ENCODE data around the gene NEURL1. TPM values are rescaled to one million over a fixed set of nuclear protein-coding genes. Genes with fewer than 3 reads are reported as not detected.

NEURL1 gene
- total and polyA plus RNA-seq, 4 donors: 0.14 to 2.0 (median 0.74) TPM

GRCh38 chr10:103547391-103547946 lies 54.0 kb downstream of the NEURL1 start:
- WGBS, 2 donors: 86 to 90% methylated on average over 10 of the region's 10 CpGs
- no peak for ATAC-seq (ENCODE audit: insufficient read depth, low FRiP score)
- TF ChIP-seq, protein P1, sequence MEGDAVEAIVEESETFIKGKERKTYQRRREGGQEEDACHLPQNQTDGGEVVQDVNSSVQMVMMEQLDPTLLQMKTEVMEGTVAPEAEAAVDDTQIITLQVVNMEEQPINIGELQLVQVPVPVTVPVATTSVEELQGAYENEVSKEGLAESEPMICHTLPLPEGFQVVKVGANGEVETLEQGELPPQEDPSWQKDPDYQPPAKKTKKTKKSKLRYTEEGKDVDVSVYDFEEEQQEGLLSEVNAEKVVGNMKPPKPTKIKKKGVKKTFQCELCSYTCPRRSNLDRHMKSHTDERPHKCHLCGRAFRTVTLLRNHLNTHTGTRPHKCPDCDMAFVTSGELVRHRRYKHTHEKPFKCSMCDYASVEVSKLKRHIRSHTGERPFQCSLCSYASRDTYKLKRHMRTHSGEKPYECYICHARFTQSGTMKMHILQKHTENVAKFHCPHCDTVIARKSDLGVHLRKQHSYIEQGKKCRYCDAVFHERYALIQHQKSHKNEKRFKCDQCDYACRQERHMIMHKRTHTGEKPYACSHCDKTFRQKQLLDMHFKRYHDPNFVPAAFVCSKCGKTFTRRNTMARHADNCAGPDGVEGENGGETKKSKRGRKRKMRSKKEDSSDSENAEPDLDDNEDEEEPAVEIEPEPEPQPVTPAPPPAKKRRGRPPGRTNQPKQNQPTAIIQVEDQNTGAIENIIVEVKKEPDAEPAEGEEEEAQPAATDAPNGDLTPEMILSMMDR (IDR thresholded peaks at IDR 0.05; ENCODE audit: control extremely low read depth, extremely low read depth): no peak
- no peaks in the 10 kb centered on the region for H3K36me3 ChIP-seq (ENCODE audit: control insufficient read depth in 4 of 4, insufficient read depth in 4 of 4, low read length in 4 of 4)
- H3K9ac ChIP-seq (ENCODE audit: insufficient read depth in 1 of 2, low read length in 2 of 2): no peak overlapping the region
- no peak overlapping the region for H3K27ac ChIP-seq (ENCODE audit: low read depth in 1 of 2, low read length in 1 of 2)
- H3K4me1 ChIP-seq (ENCODE audit: control insufficient read depth in 5 of 5, insufficient read depth in 5 of 5, low read length in 5 of 5): peaks cover 0 to 19% (median 2%) of the 10 kb centered on the region in 5 donors
- DNase-seq: peak in 1 of 3 donors; percentile 52
- peaks cover 0 to 5% (median 0%) of the 10 kb centered on the region in 3 donors for H3K27me3 ChIP-seq (ENCODE audit: control insufficient read depth in 3 of 3, insufficient read depth in 3 of 3, low read length in 2 of 3)
- H3K9me3 ChIP-seq (ENCODE audit: control insufficient read depth in 4 of 4, insufficient read depth in 3 of 4, low read length in 3 of 4): no peaks in the 10 kb centered on the region
- H3K4me3 ChIP-seq: no peak overlapping the region

GRCh38 chr10:103548006-103548405 lies 54.5 kb downstream of the NEURL1 start:
- peaks cover 0 to 15% (median 2%) of the 10 kb centered on the region in 5 donors for H3K4me1 ChIP-seq (ENCODE audit: control insufficient read depth in 5 of 5, insufficient read depth in 5 of 5, low read length in 5 of 5)
- WGBS, 2 donors: 95 to 99% methylated on average over 3 of the region's 3 CpGs
- ATAC-seq (ENCODE audit: insufficient read depth, low FRiP score) (no peak), DNase-seq (no peak)
- no peak overlapping the region for H3K27ac ChIP-seq (ENCODE audit: low read depth in 1 of 2, low read length in 1 of 2)
- H3K9me3 ChIP-seq (ENCODE audit: control insufficient read depth in 4 of 4, insufficient read depth in 3 of 4, low read length in 3 of 4): no peaks in the 10 kb centered on the region
- H3K9ac ChIP-seq (ENCODE audit: insufficient read depth in 1 of 2, low read length in 2 of 2): no peak overlapping the region
- H3K27me3 ChIP-seq (ENCODE audit: control insufficient read depth in 3 of 3, insufficient read depth in 3 of 3, low read length in 2 of 3): peaks cover 0 to 6% (median 0%) of the 10 kb centered on the region in 3 donors
- H3K36me3 ChIP-seq (ENCODE audit: control insufficient read depth in 4 of 4, insufficient read depth in 4 of 4, low read length in 4 of 4): no peaks in the 10 kb centered on the region
- no peak overlapping the region for H3K4me3 ChIP-seq
- TF ChIP-seq, protein P1 (IDR thresholded peaks at IDR 0.05; ENCODE audit: control extremely low read depth, extremely low read depth): no peak

- DNase-seq: no peak
Observed at GRCh38 chr10:103548581-103549348, 55.3 kb downstream of the NEURL1 start.

More at GRCh38 chr10:103548581-103549348, 55.3 kb downstream of the NEURL1 start:
- Histone ChIP-seq H3K36me3 (ENCODE audit: control insufficient read depth in 4 of 4, insufficient read depth in 4 of 4, low read length in 4 of 4) (no peaks in the 10 kb centered on the region), H3K27me3 (ENCODE audit: control insufficient read depth in 3 of 3, insufficient read depth in 3 of 3, low read length in 2 of 3) (peaks cover 0 to 6% (median 0%) of the 10 kb centered on the region in 3 donors), H3K27ac (ENCODE audit: low read depth in 1 of 2, low read length in 1 of 2) (no peak overlapping the region), H3K9ac (ENCODE audit: insufficient read depth in 1 of 2, low read length in 2 of 2) (no peak overlapping the region), H3K4me3 (no peak overlapping the region), H3K4me1 (ENCODE audit: control insufficient read depth in 5 of 5, insufficient read depth in 5 of 5, low read length in 5 of 5) (peaks cover 0 to 10% (median 0%) of the 10 kb centered on the region in 5 donors), H3K9me3 (ENCODE audit: control insufficient read depth in 4 of 4, insufficient read depth in 3 of 4, low read length in 3 of 4) (no peaks in the 10 kb centered on the region)
- TF ChIP-seq, protein P1 (IDR thresholded peaks at IDR 0.05; ENCODE audit: control extremely low read depth, extremely low read depth): no peak
- no peak for ATAC-seq (ENCODE audit: insufficient read depth, low FRiP score)
- 89 to 90% methylated on average over 12 of the region's 12 CpGs for WGBS, 2 donors
